ENCODE data around the gene GRK1. TPM values are rescaled to one million over a fixed set of nuclear protein-coding genes. Genes with fewer than 3 reads are reported as not detected.

The GRK1 gene
- total RNA-seq, 1 experiment from 2014 or later, result not detected

- ChIA-PET CTCF (no interaction called here), POLR2A (ENCODE audit: unreplicated experiment) (no interaction called here)
- Histone ChIP-seq H3K27me3 (ENCODE audit: insufficient read depth, low read depth) (peaks cover 40% of the 10 kb centered on the region), H3K79me2 (ENCODE audit: low read depth) (no peaks in the 10 kb centered on the region), H3K36me3 (ENCODE audit: low read depth) (no peaks in the 10 kb centered on the region), H3K4me3 (no peak overlapping the region), H3K27ac (no peak overlapping the region), H4K20me1 (ENCODE audit: insufficient read depth) (no peaks in the 10 kb centered on the region), H3K9me3 (ENCODE audit: insufficient read depth, low read depth) (no peaks in the 10 kb centered on the region), H3K4me1 (replicated peaks; ENCODE audit: insufficient read depth) (no peaks in the 10 kb centered on the region), H2AFZ (no peak overlapping the region), H3F3A (ENCODE audit: insufficient read depth, low read depth) (peaks cover 21% of the 10 kb centered on the region), H3K9me2 (ENCODE audit: insufficient read depth) (no peaks in the 10 kb centered on the region), H3K4me2 (no peak overlapping the region)
- TF ChIP-seq CTCF (conservative IDR thresholded peaks at IDR 0.05) (no peak), EZH2 (IDR thresholded peaks at IDR 0.05; ENCODE audit: low read depth) (no peak)
- BruUV-seq (replicated peaks), result no TSS peak
- DNase-seq, result no peak
- intact Hi-C loops (cut with micrococcal nuclease; ENCODE audit: unreplicated experiment), result no loop called here
Measured at GRCh38 chr13:113748862-113749451, 81.9 kb downstream of the GRK1 start.

GRCh38 chr13:113749507-113749906, 82.5 kb downstream of the GRK1 start:
- TF ChIP-seq CTCF (conservative IDR thresholded peaks at IDR 0.05) (no peak), EZH2 (IDR thresholded peaks at IDR 0.05; ENCODE audit: low read depth) (no peak)
- CTCF ChIA-PET, result no interaction called here

GRCh38 chr13:113749967-113750366, 82.9 kb downstream of the GRK1 start:
- BruUV-seq (replicated peaks), result no TSS peak
- Histone ChIP-seq H3F3A (ENCODE audit: insufficient read depth, low read depth) (peaks cover 21% of the 10 kb centered on the region), H3K36me3 (ENCODE audit: low read depth) (no peaks in the 10 kb centered on the region), H3K27me3 (ENCODE audit: insufficient read depth, low read depth) (peaks cover 50% of the 10 kb centered on the region), H3K9me2 (ENCODE audit: insufficient read depth) (no peaks in the 10 kb centered on the region), H3K9me3 (ENCODE audit: insufficient read depth, low read depth) (no peaks in the 10 kb centered on the region), H3K4me2 (no peak overlapping the region), H3K27ac (no peak overlapping the region), H3K4me3 (no peak overlapping the region), H3K79me2 (ENCODE audit: low read depth) (no peaks in the 10 kb centered on the region), H2AFZ (no peak overlapping the region), H3K4me1 (replicated peaks; ENCODE audit: insufficient read depth) (no peaks in the 10 kb centered on the region), H4K20me1 (ENCODE audit: insufficient read depth) (no peaks in the 10 kb centered on the region)
- DNase-seq, result no peak
- POLR2A ChIA-PET (ENCODE audit: unreplicated experiment), result no interaction called here
- CTCF ChIA-PET, result no interaction called here
- no peak for TF ChIP-seq EZH2 (IDR thresholded peaks at IDR 0.05; ENCODE audit: low read depth)
- no peak for TF ChIP-seq CTCF (conservative IDR thresholded peaks at IDR 0.05)
- intact Hi-C loops (cut with micrococcal nuclease; ENCODE audit: unreplicated experiment), result no loop called here

More at GRCh38 chr13:113749507-113749906, 82.5 kb downstream of the GRK1 start:
- no peak overlapping the region for H3K27ac ChIP-seq
- no TSS peak for BruUV-seq (replicated peaks)
- H3K79me2 ChIP-seq (ENCODE audit: low read depth), result no peaks in the 10 kb centered on the region
- POLR2A ChIA-PET (ENCODE audit: unreplicated experiment), result no interaction called here
- intact Hi-C loops (cut with micrococcal nuclease; ENCODE audit: unreplicated experiment), result no loop called here
- no peaks in the 10 kb centered on the region for H4K20me1 ChIP-seq (ENCODE audit: insufficient read depth)
- no peak overlapping the region for H2AFZ ChIP-seq
- H3K4me2 ChIP-seq, result no peak overlapping the region
- H3F3A ChIP-seq (ENCODE audit: insufficient read depth, low read depth), result peaks cover 21% of the 10 kb centered on the region
- H3K9me3 ChIP-seq (ENCODE audit: insufficient read depth, low read depth), result no peaks in the 10 kb centered on the region
- no peak for DNase-seq
- peaks cover 45% of the 10 kb centered on the region for H3K27me3 ChIP-seq (ENCODE audit: insufficient read depth, low read depth)
- no peak overlapping the region for H3K4me3 ChIP-seq
- no peaks in the 10 kb centered on the region for H3K9me2 ChIP-seq (ENCODE audit: insufficient read depth)
- H3K4me1 ChIP-seq (replicated peaks; ENCODE audit: insufficient read depth), result no peaks in the 10 kb centered on the region
- no peaks in the 10 kb centered on the region for H3K36me3 ChIP-seq (ENCODE audit: low read depth)
